PFSK-1 (cell line): ENCODE results near the gene DDX6.

Experiments used
- FOXP2 ChIP-seq: optimal IDR thresholded peaks from 2 replicates; pipeline ENCODE3; 2011; ENCODE audit warnings: borderline replicate concordance, control low read depth, inconsistent platforms; ENCODE audit not compliant: insufficient read depth; ENCODE audit errors: extremely low read length, extremely low read depth
- POLR2AphosphoS5 ChIP-seq: IDR thresholded peaks from 2 replicates; pipeline ENCODE4 v1.6.1; 2012; ENCODE audit warnings: low read depth, mild to moderate bottlenecking, control low read depth, low read length, moderate library complexity
- SIN3A ChIP-seq: IDR thresholded peaks from 2 replicates; pipeline ENCODE4 v1.6.1; 2012; ENCODE audit warnings: mild to moderate bottlenecking, low read length, moderate library complexity, borderline replicate concordance; ENCODE audit not compliant: insufficient read depth
- TAF1 ChIP-seq: IDR thresholded peaks from 2 replicates; pipeline ENCODE4 v1.6.1; 2012; ENCODE audit warnings: low read length, control low read depth, borderline replicate concordance; ENCODE audit not compliant: insufficient read depth
- TF ChIP-seq, protein P1 (sequence below), 2 experiments: IDR thresholded peaks; 2 replicates each; pipeline versions ENCODE4 v1.6.1 to v1.8.0; 2011 to 2012; ENCODE audit warnings: low read depth in 2 of 2, low read length in 2 of 2, control low read depth in 1 of 2, inconsistent platforms in 1 of 2, mild to moderate bottlenecking in 1 of 2, moderate library complexity in 1 of 2; ENCODE audit not compliant: insufficient read depth in 1 of 2

Gene DDX6

DNA sequence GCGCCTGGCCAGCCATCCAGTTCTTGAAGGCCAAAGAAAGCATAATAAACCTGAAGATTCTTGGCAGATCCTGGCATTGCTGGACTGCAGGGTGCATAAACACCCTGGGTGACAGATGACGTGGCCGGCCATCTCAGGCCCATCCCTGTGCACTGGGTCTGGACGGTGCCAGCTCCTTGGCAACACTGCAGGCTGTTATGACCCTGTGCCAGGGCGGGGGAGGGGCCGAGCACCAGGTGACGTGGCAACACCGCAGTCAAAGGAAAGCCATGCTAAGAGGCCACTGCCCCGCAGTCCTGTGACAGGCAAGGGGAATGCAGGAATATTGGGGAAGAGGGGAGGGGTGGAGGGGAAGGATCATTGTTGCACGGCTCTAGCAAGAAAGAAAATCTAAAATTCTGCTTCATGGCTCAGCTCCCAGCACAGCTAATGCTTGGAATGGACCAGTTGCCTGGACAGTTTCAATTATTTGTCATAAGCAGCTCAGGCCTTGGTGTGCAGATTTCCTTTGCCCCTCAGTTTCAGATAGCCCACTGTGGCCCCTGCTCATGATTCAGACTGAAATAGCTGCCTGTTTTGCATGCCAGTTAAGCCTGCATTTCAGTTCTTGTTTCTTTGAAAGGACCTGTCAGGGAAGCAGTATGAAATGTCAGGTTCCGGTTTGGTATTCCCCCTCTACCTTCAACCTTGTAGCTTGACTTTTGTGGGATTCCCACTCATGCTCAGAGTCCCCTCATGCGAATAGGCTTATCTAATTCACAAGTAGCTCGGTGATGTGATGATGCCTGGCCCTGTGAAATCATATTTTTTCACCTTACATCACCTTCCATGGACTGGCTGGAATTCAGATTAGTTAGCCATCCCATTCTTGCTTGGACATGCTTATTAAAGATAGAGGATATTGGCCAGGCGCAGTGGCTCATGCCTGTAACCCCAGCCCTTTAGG is 29.7 kb upstream of the DDX6 start:
- TF ChIP-seq SIN3A (no peak), FOXP2 (no peak), POLR2AphosphoS5 (no peak), TAF1 (no peak)
- TF ChIP-seq, protein P1, sequence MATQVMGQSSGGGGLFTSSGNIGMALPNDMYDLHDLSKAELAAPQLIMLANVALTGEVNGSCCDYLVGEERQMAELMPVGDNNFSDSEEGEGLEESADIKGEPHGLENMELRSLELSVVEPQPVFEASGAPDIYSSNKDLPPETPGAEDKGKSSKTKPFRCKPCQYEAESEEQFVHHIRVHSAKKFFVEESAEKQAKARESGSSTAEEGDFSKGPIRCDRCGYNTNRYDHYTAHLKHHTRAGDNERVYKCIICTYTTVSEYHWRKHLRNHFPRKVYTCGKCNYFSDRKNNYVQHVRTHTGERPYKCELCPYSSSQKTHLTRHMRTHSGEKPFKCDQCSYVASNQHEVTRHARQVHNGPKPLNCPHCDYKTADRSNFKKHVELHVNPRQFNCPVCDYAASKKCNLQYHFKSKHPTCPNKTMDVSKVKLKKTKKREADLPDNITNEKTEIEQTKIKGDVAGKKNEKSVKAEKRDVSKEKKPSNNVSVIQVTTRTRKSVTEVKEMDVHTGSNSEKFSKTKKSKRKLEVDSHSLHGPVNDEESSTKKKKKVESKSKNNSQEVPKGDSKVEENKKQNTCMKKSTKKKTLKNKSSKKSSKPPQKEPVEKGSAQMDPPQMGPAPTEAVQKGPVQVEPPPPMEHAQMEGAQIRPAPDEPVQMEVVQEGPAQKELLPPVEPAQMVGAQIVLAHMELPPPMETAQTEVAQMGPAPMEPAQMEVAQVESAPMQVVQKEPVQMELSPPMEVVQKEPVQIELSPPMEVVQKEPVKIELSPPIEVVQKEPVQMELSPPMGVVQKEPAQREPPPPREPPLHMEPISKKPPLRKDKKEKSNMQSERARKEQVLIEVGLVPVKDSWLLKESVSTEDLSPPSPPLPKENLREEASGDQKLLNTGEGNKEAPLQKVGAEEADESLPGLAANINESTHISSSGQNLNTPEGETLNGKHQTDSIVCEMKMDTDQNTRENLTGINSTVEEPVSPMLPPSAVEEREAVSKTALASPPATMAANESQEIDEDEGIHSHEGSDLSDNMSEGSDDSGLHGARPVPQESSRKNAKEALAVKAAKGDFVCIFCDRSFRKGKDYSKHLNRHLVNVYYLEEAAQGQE (IDR thresholded peaks at IDR 0.05; ENCODE audit: insufficient read depth in 1 of 2, low read depth in 2 of 2, low read length in 2 of 2), result no peak

DNA sequence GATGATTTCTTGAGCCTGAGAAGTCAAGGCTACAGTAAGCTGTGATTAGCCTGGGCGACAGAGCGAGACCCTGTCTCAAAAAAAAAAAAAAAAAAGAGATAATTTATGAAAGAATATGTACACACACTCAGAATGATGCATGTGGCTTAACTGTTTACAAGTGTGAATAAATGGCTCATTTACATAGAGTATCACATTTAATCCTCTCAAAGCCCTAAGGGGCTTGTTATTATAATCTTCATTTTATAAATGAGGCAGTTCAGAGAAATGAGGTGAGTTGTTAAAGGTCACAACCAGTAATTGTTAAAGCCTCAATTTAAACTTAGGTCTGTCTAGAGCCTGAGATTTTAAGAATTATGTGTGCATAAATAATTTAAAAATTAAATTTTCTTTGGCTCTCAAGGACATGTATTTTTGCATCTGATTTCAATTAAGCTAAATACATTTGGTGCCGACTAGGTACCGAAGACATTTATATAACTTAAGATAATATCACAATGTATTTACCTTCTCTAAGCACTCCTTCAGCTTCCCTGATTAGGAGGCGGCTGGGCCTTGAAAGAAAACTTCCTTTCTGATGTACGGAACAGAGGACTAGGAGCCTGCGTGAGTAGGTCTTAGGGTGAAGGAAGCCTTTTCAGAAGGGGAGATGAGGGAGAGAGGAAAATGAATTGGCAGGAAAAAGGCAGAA is 28.5 kb upstream of the DDX6 start:
- TF ChIP-seq SIN3A (no peak), FOXP2 (no peak), POLR2AphosphoS5 (no peak), TAF1 (no peak)
- TF ChIP-seq, protein P1 (IDR thresholded peaks at IDR 0.05; ENCODE audit: insufficient read depth in 1 of 2, low read depth in 2 of 2, low read length in 2 of 2), result no peak

DNA sequence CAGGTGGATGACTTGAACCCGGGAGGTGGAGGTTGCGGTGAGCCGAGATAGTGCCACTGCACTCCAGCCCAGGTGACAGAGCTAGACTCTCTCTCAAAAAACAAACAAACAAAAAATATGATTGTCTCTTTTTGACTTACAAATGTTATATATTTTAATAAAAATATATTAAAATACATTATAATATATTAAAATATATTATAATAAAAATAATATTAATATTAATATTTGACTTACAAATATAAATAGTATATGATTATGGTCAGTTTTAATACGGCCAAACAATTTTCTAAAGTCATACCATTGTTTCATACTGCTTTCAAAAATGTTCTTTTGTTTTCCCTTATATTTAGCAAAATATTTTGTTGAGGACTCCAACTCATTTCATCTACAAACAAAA is 27.2 kb upstream of the DDX6 start:
- TF ChIP-seq TAF1, result no peak
- TF ChIP-seq POLR2AphosphoS5, result no peak
- no peak for TF ChIP-seq SIN3A
- TF ChIP-seq, protein P1 (IDR thresholded peaks at IDR 0.05; ENCODE audit: insufficient read depth in 1 of 2, low read depth in 2 of 2, low read length in 2 of 2), result no peak
- no peak for TF ChIP-seq FOXP2

DNA sequence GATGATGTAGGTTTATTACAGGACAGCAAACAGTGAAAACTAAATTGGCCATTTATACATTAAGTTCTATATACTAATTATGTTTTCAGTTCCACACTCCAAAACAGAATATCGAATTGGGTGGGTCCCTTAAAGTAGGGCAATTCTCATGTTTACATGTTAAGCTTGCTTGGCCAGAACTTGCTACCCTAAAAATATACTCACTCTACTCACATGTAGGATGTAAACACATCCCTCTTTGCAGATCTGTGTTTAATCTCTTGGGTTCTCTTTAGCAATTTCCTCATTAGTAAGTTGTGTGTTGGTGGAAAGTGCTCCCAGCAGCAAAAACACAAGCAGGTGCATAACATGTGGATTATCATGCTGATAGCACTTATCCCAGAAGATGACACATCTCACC is 22.6 kb upstream of the DDX6 start:
- TF ChIP-seq TAF1 (no peak), POLR2AphosphoS5 (no peak), SIN3A (no peak), FOXP2 (no peak)
- TF ChIP-seq, protein P1 (IDR thresholded peaks at IDR 0.05; ENCODE audit: insufficient read depth in 1 of 2, low read depth in 2 of 2, low read length in 2 of 2), result no peak
